K562 (cell line): Measurements from ENCODE around the gene POLD3. TPM values are rescaled to one million over a fixed set of nuclear protein-coding genes. Genes with fewer than 3 reads are reported as not detected.

Experiments used
- ASH1L ChIP-seq: fragments of 450-650 bp; IDR thresholded peaks from 2 replicates; pipeline ENCODE4 v1.6.1; 2018; ENCODE audit warnings: borderline replicate concordance, mild to moderate bottlenecking, low read depth; ENCODE audit not compliant: partially characterized antibody
- BCL6 ChIP-seq: fragments of 250-450 bp; sonication (Bioruptor Pico); IDR thresholded peaks from 2 replicates; pipeline ENCODE4 v1.4.0; 2020
- DDX20 ChIP-seq: fragments of 450-650 bp; IDR thresholded peaks from 2 replicates; pipeline ENCODE4 v1.6.1; 2016; ENCODE audit warnings: missing genetic modification characterization, low read depth, mild to moderate bottlenecking, missing compliant biosample characterization, moderate library complexity
- ESRRA ChIP-seq: fragments of 450-650 bp; IDR thresholded peaks from 2 replicates; pipeline ENCODE4 v1.6.1; 2014; ENCODE audit warnings: low read depth, mild to moderate bottlenecking, moderate library complexity, borderline replicate concordance
- FOXA3 ChIP-seq, 2 experiments: fragments of 450-650 bp in 1 of 2; sonication (generic) in 1 of 2; formaldehyde crosslinking; IDR thresholded peaks in 1 of 2; conservative IDR thresholded peaks in 1 of 2; 2 replicates each; pipeline versions ENCODE4 v1.4.0 to v1.8.0; 2020 to 2022; ENCODE audit warnings: mild to moderate bottlenecking in 2 of 2, missing genetic modification reagents in 1 of 2
- GATA2 ChIP-seq: sonication (generic); formaldehyde crosslinking; IDR thresholded peaks from 2 replicates; pipeline ENCODE4 v1.4.0; 2020; ENCODE audit warnings: mild to moderate bottlenecking, missing genetic modification reagents
- HNRNPK ChIP-seq: fragments of 200-400 bp; formaldehyde crosslinking; IDR thresholded peaks from one replicate; pipeline ENCODE4 v1.6.1; 2018; ENCODE audit warnings: mild to moderate bottlenecking, low read depth, low read length; ENCODE audit not compliant: poor library complexity, severe bottlenecking
- MAFK ChIP-seq: IDR thresholded peaks from 2 replicates; pipeline ENCODE4 v1.6.1; 2011; ENCODE audit warnings: low read length, improper control_type of control experiment
- NEUROD1 ChIP-seq: fragments of 150-350 bp; IDR thresholded peaks from 2 replicates; pipeline ENCODE4 v1.6.1; 2014; ENCODE audit warnings: borderline replicate concordance, low read length, low read depth; ENCODE audit not compliant: partially characterized antibody
- OTX1 ChIP-seq: fragments of 450-650 bp; formaldehyde crosslinking; IDR thresholded peaks from 2 replicates; pipeline ENCODE4 v1.4.0; 2022; ENCODE audit warnings: mild to moderate bottlenecking
- PREB ChIP-seq: sonication (generic); formaldehyde crosslinking; IDR thresholded peaks from 2 replicates; pipeline ENCODE4 v1.8.1; 2023; ENCODE audit warnings: mild to moderate bottlenecking, missing genetic modification reagents
- RFX1 ChIP-seq: fragments of 450-650 bp; IDR thresholded peaks from 2 replicates; pipeline ENCODE4 v1.6.1; 2016; ENCODE audit warnings: mild to moderate bottlenecking, moderate library complexity
- RNF219 ChIP-seq: fragments of 250-450 bp; sonication (Bioruptor Pico); IDR thresholded peaks from 2 replicates; pipeline ENCODE4 v1.5.0; 2022; ENCODE audit warnings: mild to moderate bottlenecking
- XRCC5 ChIP-seq: fragments of 200-400 bp; formaldehyde crosslinking; IDR thresholded peaks from 2 replicates; pipeline ENCODE4 v1.6.1; 2017; ENCODE audit warnings: low read depth, mild to moderate bottlenecking, low read length
- ZBTB7A ChIP-seq: IDR thresholded peaks from 2 replicates; pipeline ENCODE4 v1.6.1; 2011; ENCODE audit warnings: low read depth, mild to moderate bottlenecking, low read length, moderate library complexity, borderline replicate concordance; ENCODE audit not compliant: control insufficient read depth
- ZFP91 ChIP-seq: sonication (generic); formaldehyde crosslinking; IDR thresholded peaks from 2 replicates; pipeline ENCODE4 v1.8.0; 2022; ENCODE audit warnings: mild to moderate bottlenecking, missing genetic modification reagents
- ZMIZ1 ChIP-seq, 2 experiments: fragments of 150-350 bp in 1 of 2; IDR thresholded peaks; 2 replicates each; pipeline ENCODE4 v1.6.1; 2012 to 2016; ENCODE audit warnings: low read depth in 2 of 2, low read length in 2 of 2, mild to moderate bottlenecking in 1 of 2, moderate library complexity in 1 of 2
- ZNF165 ChIP-seq: fragments of 250-450 bp; sonication (Bioruptor Pico); IDR thresholded peaks from 2 replicates; pipeline ENCODE4 v1.4.0; 2020; ENCODE audit warnings: borderline replicate concordance
- ZNF311 ChIP-seq: fragments of 250-450 bp; sonication (Bioruptor Pico); IDR thresholded peaks from 2 replicates; pipeline ENCODE4 v1.4.0; 2020; ENCODE audit warnings: mild to moderate bottlenecking, moderate library complexity
- polyA plus RNA-seq, 8 experiments: library from polyadenylated mRNA; depleted of rRNA in 4 of 8; stranded (reverse) in 5 of 8; unstranded in 3 of 8; fragments of >200 nt; fragmentation: Nextera tagmentation in 2 of 8; fragmentation: Illumina TruSeq in 1 of 8; extraction: Ambion mirVana in 2 of 8; extraction: Trizol in 1 of 8; gene quantifications; 2 replicates each; pipeline versions ENCODE4 v1.2.1 to v1.2.3, GENCODE V29; 2011 to 2014; ENCODE audit warnings: inconsistent platforms in 1 of 8, missing spikeins in 1 of 8
- total RNA-seq, 7 experiments: library from RNA; depleted of rRNA in 6 of 7; stranded (reverse); fragments of >200 nt in 6 of 7; fragmentation: Illumina TruSeq in 2 of 7; extraction: Trizol in 2 of 7; gene quantifications; 2 replicates each; pipeline versions ENCODE4 v1.2.1 to v1.2.3, GENCODE V29; 2011 to 2021; ENCODE audit warnings: low replicate concordance in 1 of 7

POLD3 gene
- total and polyA plus RNA-seq, 9 of the 15 experiments (the other 6 are each of a cell fraction or from before 2014, with no cell fraction given) = 10.6 to 40.1 (median 24.6) TPM

GRCh38 chr11:74687237-74688023 lies 95.0 kb downstream of the POLD3 start (continued):
- TF ChIP-seq ZBTB7A (no peak), HNRNPK (no peak), MAFK (no peak), GATA2 (CRISPR knock-in tag) (peak; percentile 39; the same call in 1 of the 2 replicates), FOXA3 (CRISPR knock-in tag; conservative IDR thresholded peaks at IDR 0.05 in 1 of 2, IDR thresholded peaks at IDR 0.05 in 1 of 2) (no peak), ASH1L (no peak), ZNF165 (CRISPR knock-in tag) (no peak), XRCC5 (no peak), DDX20 (tag) (no peak), ESRRA (peak; percentile 82), RFX1 (no peak), NEUROD1 (no peak), ZNF311 (CRISPR knock-in tag) (no peak), BCL6 (CRISPR knock-in tag) (no peak), RNF219 (CRISPR knock-in tag) (no peak), ZMIZ1 (IDR thresholded peaks at IDR 0.05; ENCODE audit: low read depth in 2 of 2, low read length in 2 of 2) (no peak), PREB (CRISPR knock-in tag) (no peak), OTX1 (no peak), ZFP91 (CRISPR knock-in tag) (no peak)
